Parathyroid adenoma (tissue), 2 donors: ENCODE results near the gene MYPN.

Experiments
- H2AFZ ChIP-seq: fragments of 300-600 bp; sonication (generic); one replicate; pipeline ENCODE4 v1.7.0; 2017; ENCODE audit warnings: antibody characterized with exemption, mild to moderate bottlenecking
- H3K27ac ChIP-seq: fragments of 300-600 bp; sonication (generic); one replicate; pipeline ENCODE4 v1.7.0; 2017
- H3K27me3 ChIP-seq: fragments of 300-600 bp; sonication (generic); one replicate; pipeline ENCODE4 v1.7.0; 2017; ENCODE audit warnings: low read length; ENCODE audit not compliant: control insufficient read depth, insufficient read depth
- H3K36me3 ChIP-seq: fragments of 300-600 bp; sonication (generic); one replicate; pipeline ENCODE4 v1.7.0; 2017; ENCODE audit warnings: low read length; ENCODE audit not compliant: control insufficient read depth, insufficient read depth
- H3K4me1 ChIP-seq: fragments of 300-600 bp; sonication (generic); one replicate; pipeline ENCODE4 v1.7.0; 2017; ENCODE audit warnings: control low read depth
- H3K4me2 ChIP-seq: fragments of 300-600 bp; sonication (generic); one replicate; pipeline ENCODE4 v1.7.0; 2017; ENCODE audit warnings: low read length
- H3K4me3 ChIP-seq: fragments of 300-600 bp; sonication (generic); one replicate; pipeline ENCODE4 v1.7.0; 2017; ENCODE audit warnings: low read depth, low read length
- H3K79me2 ChIP-seq: fragments of 300-600 bp; sonication (generic); one replicate; pipeline ENCODE4 v1.7.0; 2017; ENCODE audit warnings: control low read depth
- H3K9ac ChIP-seq: fragments of 300-600 bp; sonication (generic); one replicate; pipeline ENCODE4 v1.7.0; 2017; ENCODE audit warnings: mild to moderate bottlenecking
- H3K9me3 ChIP-seq: fragments of 300-600 bp; sonication (generic); one replicate; pipeline ENCODE4 v1.7.0; 2017; ENCODE audit warnings: low read length; ENCODE audit not compliant: control insufficient read depth
- TF ChIP-seq, protein P1 (sequence below): fragments of 300-600 bp; sonication (generic); IDR thresholded peaks from one replicate; pipeline ENCODE4 v1.7.0; 2017; ENCODE audit warnings: antibody characterized with exemption, mild to moderate bottlenecking
- donor health status: primary hyperparathyroidism.

The MYPN gene

GRCh38 chr10:68235581-68235980 is 126.3 kb downstream of the MYPN start:
- TF ChIP-seq, protein P1, sequence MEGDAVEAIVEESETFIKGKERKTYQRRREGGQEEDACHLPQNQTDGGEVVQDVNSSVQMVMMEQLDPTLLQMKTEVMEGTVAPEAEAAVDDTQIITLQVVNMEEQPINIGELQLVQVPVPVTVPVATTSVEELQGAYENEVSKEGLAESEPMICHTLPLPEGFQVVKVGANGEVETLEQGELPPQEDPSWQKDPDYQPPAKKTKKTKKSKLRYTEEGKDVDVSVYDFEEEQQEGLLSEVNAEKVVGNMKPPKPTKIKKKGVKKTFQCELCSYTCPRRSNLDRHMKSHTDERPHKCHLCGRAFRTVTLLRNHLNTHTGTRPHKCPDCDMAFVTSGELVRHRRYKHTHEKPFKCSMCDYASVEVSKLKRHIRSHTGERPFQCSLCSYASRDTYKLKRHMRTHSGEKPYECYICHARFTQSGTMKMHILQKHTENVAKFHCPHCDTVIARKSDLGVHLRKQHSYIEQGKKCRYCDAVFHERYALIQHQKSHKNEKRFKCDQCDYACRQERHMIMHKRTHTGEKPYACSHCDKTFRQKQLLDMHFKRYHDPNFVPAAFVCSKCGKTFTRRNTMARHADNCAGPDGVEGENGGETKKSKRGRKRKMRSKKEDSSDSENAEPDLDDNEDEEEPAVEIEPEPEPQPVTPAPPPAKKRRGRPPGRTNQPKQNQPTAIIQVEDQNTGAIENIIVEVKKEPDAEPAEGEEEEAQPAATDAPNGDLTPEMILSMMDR, result no peak
- H3K4me3 ChIP-seq, result no peak overlapping the region
- H2AFZ ChIP-seq, result no peak overlapping the region
- no peaks in the 10 kb centered on the region for H3K9me3 ChIP-seq
- no peaks in the 10 kb centered on the region for H3K27me3 ChIP-seq
- no peak overlapping the region for H3K27ac ChIP-seq
- no peaks in the 10 kb centered on the region for H3K4me1 ChIP-seq
- no peak overlapping the region for H3K4me2 ChIP-seq
- no peak overlapping the region for H3K9ac ChIP-seq
- no peaks in the 10 kb centered on the region for H3K36me3 ChIP-seq
- no peaks in the 10 kb centered on the region for H3K79me2 ChIP-seq

DNA sequence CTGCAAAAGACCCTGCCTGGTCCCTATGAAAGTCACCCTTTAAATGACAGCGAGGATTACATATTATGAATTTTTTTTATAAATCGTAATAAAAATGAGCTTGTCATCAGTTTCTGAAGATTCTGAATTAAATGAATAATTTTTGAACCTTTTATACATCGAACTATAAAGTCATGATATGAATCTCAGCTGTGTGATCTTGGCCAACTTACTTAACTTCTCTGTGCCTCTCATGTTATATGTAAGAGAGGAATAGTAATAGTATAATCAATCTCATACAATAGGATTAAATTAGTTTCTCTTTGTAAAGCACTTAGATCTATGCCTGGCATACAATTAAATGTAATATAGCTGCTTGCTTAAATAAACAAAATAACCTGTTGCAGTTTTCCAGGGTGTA is 127.9 kb downstream of the MYPN start:
- TF ChIP-seq, protein P1, result no peak
- Histone ChIP-seq H2AFZ (no peak overlapping the region), H3K36me3 (no peaks in the 10 kb centered on the region), H3K4me3 (no peak overlapping the region), H3K4me1 (no peaks in the 10 kb centered on the region), H3K4me2 (no peak overlapping the region), H3K79me2 (no peaks in the 10 kb centered on the region), H3K27me3 (no peaks in the 10 kb centered on the region), H3K9ac (no peak overlapping the region), H3K9me3 (no peaks in the 10 kb centered on the region), H3K27ac (no peak overlapping the region)

DNA sequence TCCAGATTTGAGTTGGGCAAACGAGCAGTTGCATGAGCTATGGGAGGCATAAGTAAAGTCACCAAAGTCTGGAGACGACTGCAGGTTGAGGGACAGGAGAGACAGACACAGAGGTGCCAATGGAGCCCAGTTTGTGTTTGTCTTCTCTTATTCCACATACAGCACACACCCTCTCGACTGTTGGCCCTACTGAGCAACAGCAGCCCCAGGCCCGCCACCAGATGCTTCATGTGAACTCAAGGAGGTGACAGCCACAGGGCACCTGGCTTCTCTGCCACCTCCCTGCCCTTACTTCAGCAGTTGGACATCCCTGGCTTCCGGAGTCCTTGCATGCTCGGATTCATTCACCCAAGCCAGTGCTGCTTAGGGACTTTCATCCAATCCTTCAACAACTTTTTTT is 129.1 kb downstream of the MYPN start:
- Histone ChIP-seq H3K9me3 (no peaks in the 10 kb centered on the region), H3K9ac (no peak overlapping the region), H3K27ac (no peak overlapping the region), H3K79me2 (no peaks in the 10 kb centered on the region), H2AFZ (no peak overlapping the region), H3K4me1 (no peaks in the 10 kb centered on the region), H3K36me3 (no peaks in the 10 kb centered on the region), H3K4me3 (no peak overlapping the region), H3K27me3 (no peaks in the 10 kb centered on the region), H3K4me2 (no peak overlapping the region)
- TF ChIP-seq, protein P1, result no peak

DNA sequence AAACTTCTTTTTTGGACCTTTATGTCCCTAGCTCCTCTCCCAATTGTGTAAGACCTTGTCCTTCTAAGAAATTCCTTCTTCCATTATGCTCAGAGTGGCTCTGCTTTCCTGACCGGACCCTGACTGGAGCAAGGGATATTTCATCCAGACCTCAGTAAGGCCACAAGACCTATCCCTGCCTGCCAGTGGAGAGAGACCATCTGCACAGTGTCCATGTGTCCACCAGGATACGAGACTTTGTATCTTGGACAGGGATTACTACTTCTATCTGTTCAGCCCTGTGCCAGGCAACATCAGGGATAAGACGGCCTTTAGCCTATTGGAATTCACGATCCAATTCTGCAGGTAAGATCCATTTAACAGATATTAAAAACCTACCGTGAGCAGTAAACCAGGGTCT is 129.8 kb downstream of the MYPN start:
- no peak overlapping the region for H3K4me3 ChIP-seq
- no peaks in the 10 kb centered on the region for H3K79me2 ChIP-seq
- H3K27me3 ChIP-seq, result no peaks in the 10 kb centered on the region
- H2AFZ ChIP-seq, result no peak overlapping the region
- H3K4me2 ChIP-seq, result no peak overlapping the region
- no peak overlapping the region for H3K9ac ChIP-seq
- no peak overlapping the region for H3K27ac ChIP-seq
- H3K9me3 ChIP-seq, result no peaks in the 10 kb centered on the region
- TF ChIP-seq, protein P1, result no peak
- no peaks in the 10 kb centered on the region for H3K4me1 ChIP-seq
- no peaks in the 10 kb centered on the region for H3K36me3 ChIP-seq

DNA sequence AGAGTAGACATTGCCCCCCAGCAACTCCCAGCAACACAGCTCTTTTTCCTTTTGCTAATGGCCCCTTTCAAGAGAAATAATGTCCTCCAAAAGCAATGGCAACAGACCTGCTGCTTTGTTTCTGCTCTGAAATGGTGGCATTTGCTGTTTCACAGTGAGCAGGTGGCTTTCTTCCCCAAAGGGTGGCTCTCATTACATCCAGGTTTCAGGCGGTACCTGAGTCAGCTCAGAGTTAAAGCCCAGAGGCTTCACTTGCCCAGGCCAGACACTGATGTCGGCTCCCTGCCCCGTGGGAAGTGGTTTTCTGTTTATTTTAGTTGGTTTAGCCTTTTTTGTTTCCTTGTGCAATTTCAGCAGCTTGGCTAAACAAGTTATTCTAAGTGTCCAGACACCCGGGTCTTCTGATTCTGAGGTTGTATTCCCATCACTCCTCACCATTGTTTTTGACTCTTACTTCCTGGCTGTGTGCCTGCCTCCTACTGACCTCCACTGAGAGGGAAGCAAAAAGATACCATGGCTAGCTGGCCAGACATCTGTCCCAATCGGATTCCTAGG is 130.4 kb downstream of the MYPN start:
- no peak overlapping the region for H3K27ac ChIP-seq
- no peak overlapping the region for H3K4me2 ChIP-seq
- no peaks in the 10 kb centered on the region for H3K27me3 ChIP-seq
- H3K9ac ChIP-seq, result no peak overlapping the region
- H3K4me1 ChIP-seq, result no peaks in the 10 kb centered on the region
- TF ChIP-seq, protein P1, result no peak
- H3K36me3 ChIP-seq, result no peaks in the 10 kb centered on the region
- H3K9me3 ChIP-seq, result no peaks in the 10 kb centered on the region
- no peak overlapping the region for H2AFZ ChIP-seq
- H3K79me2 ChIP-seq, result no peaks in the 10 kb centered on the region
- H3K4me3 ChIP-seq, result no peak overlapping the region
